Measurements from ENCODE around the gene LMF1.

GRCh38 chr16:892536-893255 is 78.1 kb downstream of the LMF1 start:
- TF ChIP-seq CTCF (IDR thresholded peaks at IDR 0.05): no peak
- no peak for TF ChIP-seq POLR2A (IDR thresholded peaks at IDR 0.05)
